IPS DF 4.7 (cell line): ENCODE data around the gene PANX2.
"Not testable (repeated sequence)": the region's sequence is repeated elsewhere in the genome, so short reads cannot be mapped to it uniquely, and the experiment has no call there.

ENCODE experiments used
- DNase-seq: peaks from one replicate; pipeline ENCODE4 v3.0.0-alpha.2; 2013; ENCODE audit warnings: low spot score; ENCODE audit errors: extremely low read depth

The PANX2 gene

GRCh38 chr22:50197856-50198623 is 27.5 kb downstream of the PANX2 start:
- DNase-seq = no peak

GRCh38 chr22:50198624-50199017 is 28.1 kb downstream of the PANX2 start:
- no peak for DNase-seq

GRCh38 chr22:50199251-50199721 is 28.8 kb downstream of the PANX2 start:
- no peak for DNase-seq

- no peak for DNase-seq
Observed at GRCh38 chr22:50199829-50200460, 29.4 kb downstream of the PANX2 start.

- DNase-seq = no peak
Observed at GRCh38 chr22:50200461-50201190, 30.1 kb downstream of the PANX2 start, which contains the start of gene SELENOO. TSS of gene SELENOO (plus strand) at chr22:50201011. CDS start at chr22:50201037, 26 bp downstream.

GRCh38 chr22:50201191-50202129 is 30.9 kb downstream of the PANX2 start:
- DNase-seq = no peak

GRCh38 chr22:50202130-50202666 is 31.7 kb downstream of the PANX2 start:
- DNase-seq = no peak

GRCh38 chr22:50203288-50203687 is 32.8 kb downstream of the PANX2 start:
- DNase-seq = no peak

- no peak for DNase-seq
Observed at GRCh38 chr22:50204571-50204970, 34.0 kb downstream of the PANX2 start.

GRCh38 chr22:50204998-50205397 is 34.5 kb downstream of the PANX2 start:
- DNase-seq = not testable (repeated sequence)

- DNase-seq = no peak
Observed at GRCh38 chr22:50205781-50206569, 35.4 kb downstream of the PANX2 start.

GRCh38 chr22:50206599-50206998 is 36.1 kb downstream of the PANX2 start:
- no peak for DNase-seq

GRCh38 chr22:50207383-50208140 is 37.0 kb downstream of the PANX2 start:
- DNase-seq = no peak

- DNase-seq = no peak
Observed at GRCh38 chr22:50208430-50208938, 38.0 kb downstream of the PANX2 start.

- DNase-seq = no peak
Observed at GRCh38 chr22:50208939-50209892, 38.7 kb downstream of the PANX2 start.

GRCh38 chr22:50209893-50210292 is 39.4 kb downstream of the PANX2 start:
- DNase-seq = no peak

- DNase-seq = no peak
Observed at GRCh38 chr22:50210378-50211139, 40.0 kb downstream of the PANX2 start.
